HG02571 (cell line): ENCODE measurements around the gene LPAR1.

Experiments
- ATAC-seq: cut with Tn5 transposase; IDR thresholded peaks from one replicate; pipeline ENCODE4 v1.9.1; 2021; ENCODE audit warnings: mild to moderate bottlenecking, moderate library complexity; ENCODE audit not compliant: unreplicated experiment

Gene LPAR1

GRCh38 chr9:111003182-111003581 is 35.1 kb downstream of the LPAR1 start:
- no peak for ATAC-seq

- ATAC-seq, result no peak
Measured at GRCh38 chr9:111001526-111001925, 36.7 kb downstream of the LPAR1 start.

- ATAC-seq, result no peak
Measured at GRCh38 chr9:111000202-111000601, 38.1 kb downstream of the LPAR1 start.

- ATAC-seq, result no peak
Measured at GRCh38 chr9:110999379-110999778, 38.9 kb downstream of the LPAR1 start.

- ATAC-seq, result no peak
Measured at GRCh38 chr9:110997847-110998246, 40.4 kb downstream of the LPAR1 start.

GRCh38 chr9:110996436-110997220 is 41.6 kb downstream of the LPAR1 start:
- no peak for ATAC-seq

- no peak for ATAC-seq
Measured at GRCh38 chr9:110995420-110996340, 42.6 kb downstream of the LPAR1 start.

- ATAC-seq, result no peak
Measured at GRCh38 chr9:110994771-110995241, 43.5 kb downstream of the LPAR1 start.

GRCh38 chr9:110990481-110990880 is 47.8 kb downstream of the LPAR1 start:
- ATAC-seq, result no peak

GRCh38 chr9:110986529-110986928 is 51.7 kb downstream of the LPAR1 start:
- ATAC-seq, result no peak

GRCh38 chr9:110984890-110985437 is 53.3 kb downstream of the LPAR1 start:
- no peak for ATAC-seq

GRCh38 chr9:110980261-110980660 is 58.0 kb downstream of the LPAR1 start:
- no peak for ATAC-seq

GRCh38 chr9:110979636-110980035 is 58.6 kb downstream of the LPAR1 start:
- no peak for ATAC-seq

GRCh38 chr9:110978516-110978915 is 59.8 kb downstream of the LPAR1 start:
- no peak for ATAC-seq

GRCh38 chr9:110977259-110977709 is 61.0 kb downstream of the LPAR1 start:
- ATAC-seq, result no peak

GRCh38 chr9:110975969-110976368 is 62.3 kb downstream of the LPAR1 start:
- ATAC-seq, result no peak

GRCh38 chr9:110975278-110975677 is 63.0 kb downstream of the LPAR1 start:
- no peak for ATAC-seq

- no peak for ATAC-seq
Measured at GRCh38 chr9:110971705-110972104, 66.6 kb downstream of the LPAR1 start.

GRCh38 chr9:110971234-110971633 is 67.0 kb downstream of the LPAR1 start:
- no peak for ATAC-seq

GRCh38 chr9:110969971-110970386 is 68.3 kb downstream of the LPAR1 start:
- ATAC-seq, result no peak

- no peak for ATAC-seq
Measured at GRCh38 chr9:110968096-110968495, 70.2 kb downstream of the LPAR1 start.
